CD4-positive, CD25-positive, alpha-beta regulatory T cell (primary cell): ENCODE data around the gene C2orf76. TPM values are rescaled to one million over a fixed set of nuclear protein-coding genes. Genes with fewer than 3 reads are reported as not detected.

Experiments used
- ATAC-seq, 2 donors: fragments of 150-1000 bp; cut with Tn5 transposase; one replicate each; pipeline ENCODE4 v1.10.0; 2021; ENCODE audit warnings: low read depth in 2 of 2, moderate number of reproducible peaks in 2 of 2, moderate library complexity in 1 of 2
- DNase-seq, 3 donors: peaks; one replicate each; pipeline versions ENCODE4 v3.0.0 to v3.0.0-alpha.2; 2012 to 2022; ENCODE audit warnings: mixed read lengths in 1 of 3
- H3K27ac ChIP-seq: one replicate; pipeline ENCODE4 v1.7.0; 2013; ENCODE audit warnings: mild to moderate bottlenecking, low read length; ENCODE audit not compliant: insufficient read depth, poor library complexity, severe bottlenecking
- H3K27me3 ChIP-seq: one replicate; pipeline ENCODE4 v1.7.0; 2013; ENCODE audit warnings: low read length; ENCODE audit not compliant: control insufficient read depth, insufficient read depth
- H3K36me3 ChIP-seq: one replicate; pipeline ENCODE4 v1.7.0; 2013; ENCODE audit warnings: mild to moderate bottlenecking, low read length, moderate library complexity; ENCODE audit not compliant: control insufficient read depth, insufficient read depth
- H3K4me1 ChIP-seq: 2 replicates; pipeline ENCODE4 v1.7.0; 2013; ENCODE audit warnings: mild to moderate bottlenecking, low read length; ENCODE audit not compliant: insufficient read depth, control insufficient read depth, poor library complexity, severe bottlenecking
- H3K4me3 ChIP-seq: one replicate; pipeline ENCODE4 v1.7.0; 2013; ENCODE audit warnings: low read depth, mild to moderate bottlenecking, low read length, moderate library complexity
- H3K9me3 ChIP-seq, 2 experiments: 1 replicate in 1 of 2; 2 replicates in 1 of 2; pipeline ENCODE4 v1.7.0; 2013; ENCODE audit warnings: low read length in 2 of 2, mild to moderate bottlenecking in 1 of 2, moderate library complexity in 1 of 2; ENCODE audit not compliant: control insufficient read depth in 2 of 2
- H3K27ac Mint-ChIP-seq, 3 donors: one replicate each; pipeline ENCODE4 v1.8.0; 2020 to 2022; ENCODE audit warnings: mild to moderate bottlenecking in 3 of 3, mixed read lengths in 3 of 3, moderate library complexity in 2 of 3
- H3K27me3 Mint-ChIP-seq: one replicate; pipeline ENCODE4 v1.8.0; 2022; ENCODE audit warnings: mild to moderate bottlenecking, mixed read lengths
- H3K36me3 Mint-ChIP-seq: one replicate; pipeline ENCODE4 v1.8.0; 2020; ENCODE audit warnings: mixed read lengths
- H3K4me1 Mint-ChIP-seq, 4 donors: one replicate each; pipeline ENCODE4 v1.8.0; 2020 to 2022; ENCODE audit warnings: mixed read lengths in 4 of 4, mild to moderate bottlenecking in 1 of 4
- H3K4me3 Mint-ChIP-seq, 4 donors: one replicate each; pipeline ENCODE4 v1.8.0; 2020 to 2022; ENCODE audit warnings: mild to moderate bottlenecking in 4 of 4, mixed read lengths in 4 of 4, moderate library complexity in 3 of 4
- H3K9me3 Mint-ChIP-seq, 7 donors: one replicate each; pipeline ENCODE4 v1.8.0; 2020 to 2022; ENCODE audit warnings: mixed read lengths in 7 of 7, mild to moderate bottlenecking in 3 of 7, moderate library complexity in 2 of 7
- polyA plus RNA-seq, 4 donors: library from polyadenylated mRNA; unstranded; fragments of 300-500 nt; fragmentation: Illumina TruSeq; gene quantifications; one replicate each; pipeline ENCODE4 v1.2.3, GENCODE V29; 2021
- total RNA-seq: library from RNA; stranded (reverse); gene quantifications from one replicate; pipeline ENCODE4 v1.2.3, GENCODE V29; 2022

C2orf76 gene
- total and polyA plus RNA-seq, 5 donors from 2014 or later, result 7.3 to 24.6 (median 22.0) TPM

DNA sequence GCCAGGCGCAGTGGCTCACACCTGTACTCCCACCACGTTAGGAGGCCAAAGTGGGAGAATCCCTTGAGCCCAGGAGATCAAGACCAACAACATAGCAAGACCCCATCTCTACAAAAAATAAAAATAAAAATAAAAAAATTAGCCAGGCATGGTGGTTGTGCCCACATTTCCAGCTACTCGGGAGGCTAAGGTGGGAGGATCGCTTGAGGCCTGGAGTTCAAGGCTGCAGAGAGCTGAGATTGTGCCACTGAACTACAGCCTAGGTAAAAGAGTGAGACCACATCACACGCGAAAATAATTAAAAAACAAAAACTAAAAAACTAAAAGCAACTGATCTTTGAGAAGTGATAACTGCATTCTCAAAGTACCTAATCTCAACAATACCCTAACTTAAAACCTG is 1.8 kb downstream of the C2orf76 start:
- H3K27me3 ChIP-seq, result no peaks in the 10 kb centered on the region
- no peak overlapping the region for H3K27ac ChIP-seq
- Mint-ChIP-seq H3K9me3 (no peaks in the 10 kb centered on the region), H3K27me3 (no peaks in the 10 kb centered on the region), H3K4me1 (peaks cover 8 to 61% (median 38%) of the 10 kb centered on the region in 4 donors), H3K36me3 (peaks cover 7% of the 10 kb centered on the region), H3K4me3 (peak overlapping the region in 3 of 4 donors; percentile 96 to 98 (median 97)), H3K27ac (peak overlapping the region; percentile 83 to 97 (median 92))
- peaks cover 10% of the 10 kb centered on the region for H3K36me3 ChIP-seq
- ATAC-seq (no peak), DNase-seq (no peak)
- H3K4me3 ChIP-seq, result peak overlapping the region; percentile 96
- no peaks in the 10 kb centered on the region for H3K9me3 ChIP-seq
- H3K4me1 ChIP-seq, result peaks cover 37% of the 10 kb centered on the region

DNA sequence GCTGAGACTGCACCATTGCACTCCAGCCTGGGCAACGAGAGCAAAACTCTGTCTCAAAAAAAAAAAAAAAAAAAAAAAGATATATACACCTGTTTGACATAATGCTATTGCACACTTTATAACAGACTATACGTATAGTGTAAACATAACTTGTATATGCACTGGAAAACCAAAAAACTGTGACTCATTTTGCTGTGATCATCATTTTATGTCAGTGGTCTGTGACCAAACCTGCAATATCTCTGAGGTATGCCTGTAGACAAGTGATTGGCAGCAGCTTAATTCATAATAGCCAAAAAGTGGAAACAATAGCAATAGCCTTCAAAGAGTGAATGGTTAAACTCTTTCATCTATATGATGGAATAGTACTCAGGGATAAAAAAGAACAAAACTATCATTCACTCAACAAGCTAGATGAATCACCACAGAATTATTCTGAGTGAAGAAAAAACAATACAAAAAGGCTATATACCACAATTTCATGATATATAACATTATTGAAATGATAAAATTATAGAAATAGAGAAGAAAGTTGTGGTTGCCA is 6.1 kb downstream of the C2orf76 start:
- Mint-ChIP-seq H3K4me1 (peaks cover 8 to 32% (median 14%) of the 10 kb centered on the region in 4 donors), H3K36me3 (peaks cover 4% of the 10 kb centered on the region), H3K4me3 (no peak overlapping the region), H3K27me3 (no peaks in the 10 kb centered on the region), H3K9me3 (no peaks in the 10 kb centered on the region), H3K27ac (no peak overlapping the region)
- Histone ChIP-seq H3K4me3 (no peak overlapping the region), H3K36me3 (no peaks in the 10 kb centered on the region), H3K4me1 (peaks cover 10% of the 10 kb centered on the region), H3K27me3 (no peaks in the 10 kb centered on the region), H3K27ac (no peak overlapping the region), H3K9me3 (no peaks in the 10 kb centered on the region)
- ATAC-seq (no peak), DNase-seq (no peak)

DNA sequence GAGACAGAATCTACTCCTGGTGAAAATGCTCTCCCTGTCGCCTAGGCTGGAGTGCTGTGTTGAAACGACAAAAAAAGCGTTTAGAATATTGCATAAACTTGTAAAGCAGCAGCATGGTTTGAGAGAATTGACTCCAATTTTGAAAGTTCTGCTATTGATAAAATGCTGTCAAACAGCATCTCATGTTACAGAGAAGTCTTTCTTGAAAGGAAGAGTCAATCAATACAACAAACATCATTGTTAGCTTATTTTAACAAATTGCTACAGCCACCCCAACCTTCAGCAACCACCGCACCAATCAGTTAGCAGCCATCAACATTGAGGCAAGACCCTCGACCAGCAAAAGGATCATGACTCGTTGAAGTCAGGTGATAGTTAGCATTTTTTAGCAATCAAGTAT is 6.9 kb downstream of the C2orf76 start:
- Histone ChIP-seq H3K4me3 (no peak overlapping the region), H3K4me1 (peaks cover 3% of the 10 kb centered on the region), H3K36me3 (no peaks in the 10 kb centered on the region), H3K27me3 (no peaks in the 10 kb centered on the region), H3K27ac (no peak overlapping the region), H3K9me3 (no peaks in the 10 kb centered on the region)
- Mint-ChIP-seq H3K27ac (no peak overlapping the region), H3K36me3 (peaks cover 4% of the 10 kb centered on the region), H3K9me3 (no peaks in the 10 kb centered on the region), H3K27me3 (no peaks in the 10 kb centered on the region), H3K4me1 (peaks cover 5 to 25% (median 10%) of the 10 kb centered on the region in 4 donors), H3K4me3 (no peak overlapping the region)
- DNase-seq (no peak), ATAC-seq (no peak)

DNA sequence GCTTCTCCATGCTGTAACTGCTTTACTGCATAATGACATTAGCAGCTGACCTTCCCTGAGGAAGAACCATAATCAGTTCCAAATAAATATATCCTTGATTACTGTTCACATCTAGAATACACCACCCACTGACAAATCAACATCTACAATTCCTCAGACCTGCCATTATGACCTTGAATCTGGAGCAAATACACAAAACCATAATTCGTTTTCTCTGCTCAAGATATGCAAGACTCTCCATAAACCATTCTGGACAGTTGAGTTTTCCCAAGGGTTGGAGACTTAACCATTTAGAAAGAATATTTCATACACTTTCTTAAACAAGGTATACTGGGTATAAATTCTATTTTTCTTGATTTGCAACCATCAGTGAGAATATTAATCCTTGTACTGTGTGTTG is 11.8 kb downstream of the C2orf76 start:
- DNase-seq, result no peak
- H3K27ac ChIP-seq, result no peak overlapping the region
- Mint-ChIP-seq H3K36me3 (peaks cover 4% of the 10 kb centered on the region), H3K4me3 (no peak overlapping the region), H3K27ac (no peak overlapping the region), H3K9me3 (no peaks in the 10 kb centered on the region), H3K4me1 (peaks cover 3 to 16% (median 9%) of the 10 kb centered on the region in 4 donors), H3K27me3 (no peaks in the 10 kb centered on the region)
- H3K4me1 ChIP-seq, result no peaks in the 10 kb centered on the region
- H3K36me3 ChIP-seq, result no peaks in the 10 kb centered on the region
- H3K4me3 ChIP-seq, result no peak overlapping the region
- no peaks in the 10 kb centered on the region for H3K9me3 ChIP-seq
- ATAC-seq, result no peak
- no peaks in the 10 kb centered on the region for H3K27me3 ChIP-seq

GRCh38 chr2:119352357-119352756 is 14.3 kb downstream of the C2orf76 start:
- Mint-ChIP-seq H3K27ac (no peak overlapping the region), H3K36me3 (peaks cover 4% of the 10 kb centered on the region), H3K4me3 (no peak overlapping the region), H3K9me3 (no peaks in the 10 kb centered on the region), H3K27me3 (no peaks in the 10 kb centered on the region), H3K4me1 (peaks cover 5 to 10% (median 8%) of the 10 kb centered on the region in 4 donors)
- Histone ChIP-seq H3K4me3 (no peak overlapping the region), H3K9me3 (no peaks in the 10 kb centered on the region), H3K36me3 (no peaks in the 10 kb centered on the region), H3K27me3 (no peaks in the 10 kb centered on the region), H3K4me1 (no peaks in the 10 kb centered on the region), H3K27ac (no peak overlapping the region)
- DNase-seq, result peak in 1 of 3 donors; percentile 47
- ATAC-seq, result no peak

DNA sequence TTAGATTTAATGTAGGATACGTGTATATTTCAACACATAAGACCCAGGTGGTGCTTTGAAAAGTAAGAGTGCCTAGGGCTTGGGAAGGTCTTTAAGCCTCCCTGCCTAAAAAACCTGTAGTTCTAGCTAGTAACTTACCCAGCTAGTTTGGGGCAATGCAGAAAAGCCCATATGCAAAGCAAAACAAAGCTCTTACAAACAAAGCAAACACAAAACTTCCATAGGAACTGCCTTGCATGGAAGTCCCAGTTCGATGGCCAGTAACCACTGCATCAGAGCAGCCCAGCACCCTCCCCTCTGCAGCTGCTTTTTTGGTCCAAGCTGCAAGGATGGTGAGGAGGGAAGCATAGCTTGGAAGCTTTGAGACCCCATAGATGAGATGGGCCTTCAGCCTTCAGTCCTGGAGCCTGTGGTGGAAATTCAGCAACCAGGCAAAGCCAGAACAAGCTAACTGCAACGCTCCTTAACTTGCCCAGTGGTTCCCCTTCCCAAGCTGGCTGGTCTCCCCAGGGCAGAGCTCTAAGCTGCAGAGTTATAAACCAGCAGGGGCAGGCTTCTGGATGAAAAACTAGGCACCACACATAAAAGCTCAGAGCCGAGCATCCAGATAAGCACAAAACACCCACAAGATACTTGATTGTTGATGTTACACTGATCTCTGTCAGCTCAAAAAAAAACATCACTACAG is 16.2 kb downstream of the C2orf76 start:
- no peaks in the 10 kb centered on the region for H3K9me3 ChIP-seq
- H3K27me3 ChIP-seq, result no peaks in the 10 kb centered on the region
- no peak for DNase-seq
- no peak overlapping the region for H3K27ac Mint-ChIP-seq
- ATAC-seq, result no peak
- H3K27me3 Mint-ChIP-seq, result no peaks in the 10 kb centered on the region
- no peak overlapping the region for H3K4me3 ChIP-seq
- no peaks in the 10 kb centered on the region for H3K36me3 ChIP-seq
- H3K4me3 Mint-ChIP-seq, result no peak overlapping the region
- H3K36me3 Mint-ChIP-seq, result no peaks in the 10 kb centered on the region
- H3K4me1 ChIP-seq, result no peaks in the 10 kb centered on the region
- H3K4me1 Mint-ChIP-seq, result peaks cover 3 to 8% (median 5%) of the 10 kb centered on the region in 4 donors
- no peaks in the 10 kb centered on the region for H3K9me3 Mint-ChIP-seq
- no peak overlapping the region for H3K27ac ChIP-seq

- Histone ChIP-seq H3K4me3 (no peak overlapping the region), H3K9me3 (no peaks in the 10 kb centered on the region), H3K27me3 (no peaks in the 10 kb centered on the region), H3K36me3 (no peaks in the 10 kb centered on the region), H3K27ac (no peak overlapping the region), H3K4me1 (no peaks in the 10 kb centered on the region)
- no peaks in the 10 kb centered on the region for H3K36me3 Mint-ChIP-seq
- H3K27ac Mint-ChIP-seq, result no peak overlapping the region
- no peak overlapping the region for H3K4me3 Mint-ChIP-seq
- DNase-seq (no peak), ATAC-seq (no peak)
- peaks cover 2 to 5% (median 4%) of the 10 kb centered on the region in 4 donors for H3K4me1 Mint-ChIP-seq
- H3K27me3 Mint-ChIP-seq, result no peaks in the 10 kb centered on the region
- H3K9me3 Mint-ChIP-seq, result no peaks in the 10 kb centered on the region
Measured at GRCh38 chr2:119349289-119349688, 17.3 kb downstream of the C2orf76 start.

- no peak overlapping the region for H3K27ac ChIP-seq
- Mint-ChIP-seq H3K27ac (no peak overlapping the region), H3K4me1 (peaks cover 5 to 22% (median 17%) of the 10 kb centered on the region in 4 donors), H3K9me3 (no peaks in the 10 kb centered on the region), H3K4me3 (no peak overlapping the region), H3K27me3 (no peaks in the 10 kb centered on the region), H3K36me3 (no peaks in the 10 kb centered on the region)
- H3K4me1 ChIP-seq, result peaks cover 16% of the 10 kb centered on the region
- DNase-seq (no peak), ATAC-seq (no peak)
- no peaks in the 10 kb centered on the region for H3K36me3 ChIP-seq
- no peaks in the 10 kb centered on the region for H3K27me3 ChIP-seq
- H3K4me3 ChIP-seq, result no peak overlapping the region
- no peaks in the 10 kb centered on the region for H3K9me3 ChIP-seq
Measured at GRCh38 chr2:119341684-119342083, 24.9 kb downstream of the C2orf76 start.
